CD4-positive, alpha-beta T cell (primary cell): Measurements from ENCODE around the gene CLCF1. TPM values are rescaled to one million over a fixed set of nuclear protein-coding genes. Genes with fewer than 3 reads are reported as not detected.
A peak's percentile ranks its signal among the peaks of the same experiment; 100 is the strongest.

Source experiments
- ATAC-seq: fragments of 200-7000 bp; cut with Tn5 transposase; one replicate; pipeline ENCODE4 v1.10.0; 2022; ENCODE audit warnings: mild to moderate bottlenecking; ENCODE audit not compliant: poor library complexity
- CTCF ChIA-PET: fragments of 350-600 bp; sonication (Branson Sonifier 250); formaldehyde crosslinking; loops from one replicate; lab custom pipeline; 2021; ENCODE audit warnings: antibody characterized with exemption, inconsistent platforms; lab: Charles Lee
- POLR2A ChIA-PET: fragments of 350-600 bp; sonication (Branson Sonifier 250); formaldehyde crosslinking; loops from one replicate; lab custom pipeline; 2021; ENCODE audit warnings: antibody characterized with exemption, inconsistent platforms; lab: Charles Lee
- DNase-seq, 14 experiments: peaks; one replicate each; pipeline ENCODE4 v3.0.0-alpha.2; 2013 to 2020; ENCODE audit warnings: mixed read lengths in 2 of 14
- H3K27ac ChIP-seq, 2 donors: one replicate each; pipeline versions ENCODE4 v1.5.1 to v1.7.0; 2013; ENCODE audit warnings: low read length in 2 of 2, low read depth in 1 of 2, mild to moderate bottlenecking in 1 of 2
- H3K27me3 ChIP-seq, 2 experiments: 1 replicate in 1 of 2; 2 replicates in 1 of 2; pipeline versions ENCODE4 v1.6.1 to v1.7.0; 2013; ENCODE audit warnings: low read length in 2 of 2, control low read depth in 1 of 2, mild to moderate bottlenecking in 1 of 2, moderate library complexity in 1 of 2; ENCODE audit not compliant: insufficient read depth in 2 of 2, control insufficient read depth in 1 of 2
- H3K36me3 ChIP-seq: one replicate; pipeline ENCODE4 v1.6.1; 2013; ENCODE audit warnings: low read length, control low read depth; ENCODE audit not compliant: insufficient read depth
- H3K4me1 ChIP-seq: one replicate; pipeline ENCODE4 v1.6.1; 2013; ENCODE audit warnings: low read length, control low read depth; ENCODE audit not compliant: insufficient read depth
- H3K4me3 ChIP-seq: one replicate; pipeline ENCODE4 v1.5.1; 2013; ENCODE audit warnings: mild to moderate bottlenecking, low read length, moderate library complexity
- H3K9me3 ChIP-seq, 2 experiments: 1 replicate in 1 of 2; 2 replicates in 1 of 2; pipeline versions ENCODE4 v1.6.1 to v1.7.0; 2013; ENCODE audit warnings: low read length in 2 of 2, mild to moderate bottlenecking in 2 of 2, control low read depth in 1 of 2, moderate library complexity in 1 of 2; ENCODE audit not compliant: control insufficient read depth in 1 of 2, insufficient read depth in 1 of 2
- H3K27ac Mint-ChIP-seq: one replicate; pipeline ENCODE4 v1.8.0; 2020; ENCODE audit warnings: mixed read lengths
- H3K27me3 Mint-ChIP-seq: one replicate; pipeline ENCODE4 v1.8.0; 2021; ENCODE audit warnings: mixed read lengths
- H3K36me3 Mint-ChIP-seq: one replicate; pipeline ENCODE4 v1.8.0; 2021; ENCODE audit warnings: low read depth, mixed read lengths
- H3K4me1 Mint-ChIP-seq: one replicate; pipeline ENCODE4 v1.8.0; 2021; ENCODE audit warnings: low read depth, mixed read lengths
- H3K4me3 Mint-ChIP-seq: one replicate; pipeline ENCODE4 v1.8.0; 2020; ENCODE audit warnings: mild to moderate bottlenecking, mixed read lengths
- H3K9me3 Mint-ChIP-seq: one replicate; pipeline ENCODE4 v1.8.0; 2020; ENCODE audit warnings: mixed read lengths
- intact Hi-C, 2 experiments: fragments of 100-400 bp; cut with DNase I in 1 of 2; cut with micrococcal nuclease in 1 of 2; formaldehyde crosslinking; loops; one replicate each; pipeline versions ENCODE4 v1.15.1 to v1.9.0; 2023 to 2025; cut with DNase I, micrococcal nuclease
- total RNA-seq, 174 experiments: library from RNA in 2 of 174; stranded (reverse) in 2 of 174; gene quantifications; one replicate each; pipeline ENCODE4 v1.2.3 and lab custom pipeline; 2021 to 2026
- TF ChIP-seq, protein P1 (sequence below): fragments of 200-600 bp; IDR thresholded peaks from one replicate; pipeline ENCODE4 v1.8.0; 2022; ENCODE audit warnings: antibody characterized with exemption, mild to moderate bottlenecking

CLCF1 gene
- total RNA-seq, 2 experiments from 2014 or later = 6.0 to 6.9 TPM

DNA sequence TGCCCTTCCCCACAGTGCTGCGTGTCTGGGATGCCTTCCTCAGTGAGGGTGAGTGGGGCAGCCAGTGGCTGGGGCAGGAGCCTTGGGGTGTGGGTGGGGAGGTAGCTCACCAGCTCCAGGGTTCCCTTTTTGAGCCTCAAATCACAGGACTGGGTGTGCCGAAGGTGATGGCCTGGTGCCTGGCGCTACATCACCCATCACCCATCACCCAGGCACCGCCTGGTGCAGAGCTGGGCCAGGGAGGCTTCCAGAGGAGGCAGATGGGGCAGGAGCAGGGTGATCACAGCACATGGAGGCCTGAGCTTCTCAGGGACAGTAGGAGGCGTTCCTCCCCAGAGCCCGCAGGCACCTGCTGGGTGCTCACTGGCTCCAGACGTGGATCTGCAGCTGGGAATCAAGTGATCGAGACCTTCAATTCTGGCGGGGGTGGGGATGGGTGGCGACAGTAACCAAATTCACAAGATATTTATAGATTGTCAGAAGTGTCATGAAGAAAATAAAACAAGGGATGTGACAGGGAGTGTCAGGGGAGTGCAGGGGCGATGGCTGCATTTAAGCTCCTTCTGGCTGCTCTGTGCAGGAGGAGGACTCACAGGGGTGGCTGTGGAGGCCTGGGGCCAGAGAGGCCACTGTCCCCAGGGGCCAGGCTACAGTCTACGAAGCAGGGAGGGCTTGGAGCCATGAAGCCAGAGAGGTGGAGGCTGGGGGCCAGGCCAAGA, 33.7 kb upstream of the CLCF1 start:
- H3K4me1 Mint-ChIP-seq = peaks cover 84% of the 10 kb centered on the region
- Histone ChIP-seq H3K36me3 (peaks cover 48% of the 10 kb centered on the region), H3K4me1 (peaks cover 92% of the 10 kb centered on the region), H3K27me3 (no peaks in the 10 kb centered on the region), H3K9me3 (no peaks in the 10 kb centered on the region), H3K4me3 (peak overlapping the region; percentile 100), H3K27ac (peak overlapping the region; percentile 41 to 84)
- no peaks in the 10 kb centered on the region for H3K9me3 Mint-ChIP-seq
- POLR2A ChIA-PET = interaction anchor here (0.7 to 3.5 kb wide), 15 partner anchors 9 to 98 kb away, joined by 3 to 136 read pairs (median 8); partner anchors contain the start of genes AIP, CORO1B, PITPNM1 and PTPRCAP
- CTCF ChIA-PET = interaction anchor here (0.5 to 1.9 kb wide), 15 partner anchors 9 to 99 kb away, joined by 3 to 8 read pairs (median 4); partner anchors contain the start of genes AIP, PITPNM1, POLD4 and RAD9A
- peaks cover 54% of the 10 kb centered on the region for H3K36me3 Mint-ChIP-seq
- ATAC-seq (no peak), DNase-seq (peak in 5 of 14 experiments; percentile 41 to 73 (median 51))
- peak overlapping the region; percentile 98 for H3K27ac Mint-ChIP-seq
- TF ChIP-seq, protein P1, sequence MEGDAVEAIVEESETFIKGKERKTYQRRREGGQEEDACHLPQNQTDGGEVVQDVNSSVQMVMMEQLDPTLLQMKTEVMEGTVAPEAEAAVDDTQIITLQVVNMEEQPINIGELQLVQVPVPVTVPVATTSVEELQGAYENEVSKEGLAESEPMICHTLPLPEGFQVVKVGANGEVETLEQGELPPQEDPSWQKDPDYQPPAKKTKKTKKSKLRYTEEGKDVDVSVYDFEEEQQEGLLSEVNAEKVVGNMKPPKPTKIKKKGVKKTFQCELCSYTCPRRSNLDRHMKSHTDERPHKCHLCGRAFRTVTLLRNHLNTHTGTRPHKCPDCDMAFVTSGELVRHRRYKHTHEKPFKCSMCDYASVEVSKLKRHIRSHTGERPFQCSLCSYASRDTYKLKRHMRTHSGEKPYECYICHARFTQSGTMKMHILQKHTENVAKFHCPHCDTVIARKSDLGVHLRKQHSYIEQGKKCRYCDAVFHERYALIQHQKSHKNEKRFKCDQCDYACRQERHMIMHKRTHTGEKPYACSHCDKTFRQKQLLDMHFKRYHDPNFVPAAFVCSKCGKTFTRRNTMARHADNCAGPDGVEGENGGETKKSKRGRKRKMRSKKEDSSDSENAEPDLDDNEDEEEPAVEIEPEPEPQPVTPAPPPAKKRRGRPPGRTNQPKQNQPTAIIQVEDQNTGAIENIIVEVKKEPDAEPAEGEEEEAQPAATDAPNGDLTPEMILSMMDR = no peak
- H3K27me3 Mint-ChIP-seq = no peaks in the 10 kb centered on the region
- peak overlapping the region; percentile 88 for H3K4me3 Mint-ChIP-seq
- intact Hi-C loops = loop anchor here in 1 of 2 experiments (2.0 kb wide), 1 partner anchor 28 kb away; no protein-coding TSS in a partner anchor

DNA sequence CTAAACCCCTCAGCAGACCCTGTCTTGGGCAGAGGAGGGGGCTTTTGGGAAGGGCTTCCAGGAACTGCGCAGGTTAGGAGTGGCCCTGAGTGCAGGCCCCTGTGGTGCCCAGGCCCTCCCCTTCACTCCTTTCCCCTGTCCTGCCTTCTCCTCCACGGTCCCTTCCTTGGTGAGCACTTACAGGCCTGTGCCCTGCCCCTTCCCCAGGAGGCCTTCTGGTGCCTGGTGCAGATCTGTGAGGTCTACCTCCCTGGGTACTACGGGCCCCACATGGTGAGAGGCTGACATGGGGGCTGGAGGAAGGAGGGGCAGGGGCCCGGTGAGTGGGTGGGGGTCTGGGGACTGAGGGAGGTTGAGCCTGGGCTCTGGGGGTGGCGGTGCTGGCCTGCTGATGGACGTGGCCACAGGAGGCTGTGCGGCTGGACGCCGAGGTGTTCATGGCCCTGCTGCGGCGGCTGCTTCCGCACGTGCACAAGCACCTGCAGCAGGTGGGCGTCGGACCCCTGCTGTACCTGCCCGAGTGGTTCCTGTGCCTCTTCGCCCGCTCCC, 33.1 kb upstream of the CLCF1 start:
- Histone ChIP-seq H3K36me3 (peaks cover 48% of the 10 kb centered on the region), H3K27me3 (no peaks in the 10 kb centered on the region), H3K4me3 (peak overlapping the region; percentile 100), H3K4me1 (peaks cover 88% of the 10 kb centered on the region), H3K27ac (peak overlapping the region; percentile 41 to 84), H3K9me3 (no peaks in the 10 kb centered on the region)
- no peak for ATAC-seq
- ChIA-PET POLR2A (interaction anchor here (0.7 to 3.5 kb wide), 11 partner anchors 14 to 79 kb away, joined by 3 to 136 read pairs (median 9); partner anchors contain the start of genes AIP, PTPRCAP, RAD9A and RPS6KB2), CTCF (interaction anchor here (0.6 to 1.9 kb wide), 11 partner anchors 10 to 79 kb away, joined by 3 to 8 read pairs (median 4); partner anchors contain the start of genes AIP, POLD4 and RAD9A)
- no peaks in the 10 kb centered on the region for H3K27me3 Mint-ChIP-seq
- H3K27ac Mint-ChIP-seq = peak overlapping the region; percentile 98
- peaks cover 54% of the 10 kb centered on the region for H3K36me3 Mint-ChIP-seq
- no peak for DNase-seq
- H3K9me3 Mint-ChIP-seq = no peaks in the 10 kb centered on the region
- TF ChIP-seq, protein P1 = no peak
- H3K4me1 Mint-ChIP-seq = peaks cover 80% of the 10 kb centered on the region
- peak overlapping the region; percentile 88 for H3K4me3 Mint-ChIP-seq
- intact Hi-C loops = loop anchor here in 1 of 2 experiments (2.0 kb wide), 1 partner anchor 28 kb away; no protein-coding TSS in a partner anchor

DNA sequence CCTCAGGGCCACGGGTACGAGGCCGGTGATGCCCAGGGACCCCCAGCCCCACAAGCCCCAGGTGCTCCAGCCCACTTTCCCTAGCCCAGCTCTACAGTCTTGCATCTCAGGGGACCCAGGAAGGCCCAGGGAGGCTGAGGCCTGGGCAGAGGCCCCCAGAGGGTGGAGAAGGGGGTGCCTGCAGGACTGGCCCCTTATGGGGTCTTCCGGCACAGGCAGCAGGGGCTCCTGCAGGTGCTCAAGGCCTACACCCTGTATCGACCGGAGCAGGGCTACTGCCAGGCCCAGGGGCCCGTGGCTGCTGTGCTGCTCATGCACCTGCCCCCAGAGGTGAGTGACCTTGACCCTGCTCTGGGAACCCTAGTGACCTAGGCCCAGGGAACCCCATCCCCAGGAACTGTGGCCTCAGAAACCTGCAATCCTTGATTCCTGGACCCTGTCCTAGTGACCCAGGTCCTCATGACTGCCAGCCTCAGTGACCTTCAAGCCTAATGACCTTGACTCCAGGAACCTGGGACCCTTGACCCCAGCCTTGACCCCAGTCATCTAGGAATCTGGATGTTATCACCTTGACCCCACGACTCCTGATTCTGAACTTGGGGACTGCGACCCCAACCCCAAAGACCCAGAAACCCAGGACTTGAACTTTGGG, 32.4 kb upstream of the CLCF1 start:
- Histone ChIP-seq H3K27me3 (no peaks in the 10 kb centered on the region), H3K36me3 (peaks cover 47% of the 10 kb centered on the region), H3K9me3 (no peaks in the 10 kb centered on the region), H3K4me1 (peaks cover 86% of the 10 kb centered on the region), H3K4me3 (peak overlapping the region; percentile 100), H3K27ac (peak overlapping the region; percentile 41 to 84)
- ATAC-seq = no peak
- ChIA-PET CTCF (interaction anchor here (1.0 to 5.3 kb wide), 4 partner anchors 8 to 55 kb away, joined by 3 to 46 read pairs (median 4); partner anchors contain the start of gene CARNS1), POLR2A (interaction anchor here (1.0 to 7.1 kb wide), 9 partner anchors 7 to 77 kb away, joined by 3 to 353 read pairs (median 61); partner anchors contain the start of genes AIP, CABP4, CARNS1 and POLD4)
- Mint-ChIP-seq H3K9me3 (no peaks in the 10 kb centered on the region), H3K4me1 (peaks cover 73% of the 10 kb centered on the region), H3K36me3 (peaks cover 55% of the 10 kb centered on the region), H3K27me3 (no peaks in the 10 kb centered on the region), H3K4me3 (peak overlapping the region; percentile 100), H3K27ac (peak overlapping the region; percentile 98)
- intact Hi-C loops = loop anchor here in 1 of 2 experiments (2.0 kb wide), 2 partner anchors 15 to 29 kb away; no protein-coding TSS in a partner anchor
- DNase-seq = no peak
- TF ChIP-seq, protein P1 = no peak
